ENCODE measurements around the gene MMP23B.

The MMP23B gene

DNA sequence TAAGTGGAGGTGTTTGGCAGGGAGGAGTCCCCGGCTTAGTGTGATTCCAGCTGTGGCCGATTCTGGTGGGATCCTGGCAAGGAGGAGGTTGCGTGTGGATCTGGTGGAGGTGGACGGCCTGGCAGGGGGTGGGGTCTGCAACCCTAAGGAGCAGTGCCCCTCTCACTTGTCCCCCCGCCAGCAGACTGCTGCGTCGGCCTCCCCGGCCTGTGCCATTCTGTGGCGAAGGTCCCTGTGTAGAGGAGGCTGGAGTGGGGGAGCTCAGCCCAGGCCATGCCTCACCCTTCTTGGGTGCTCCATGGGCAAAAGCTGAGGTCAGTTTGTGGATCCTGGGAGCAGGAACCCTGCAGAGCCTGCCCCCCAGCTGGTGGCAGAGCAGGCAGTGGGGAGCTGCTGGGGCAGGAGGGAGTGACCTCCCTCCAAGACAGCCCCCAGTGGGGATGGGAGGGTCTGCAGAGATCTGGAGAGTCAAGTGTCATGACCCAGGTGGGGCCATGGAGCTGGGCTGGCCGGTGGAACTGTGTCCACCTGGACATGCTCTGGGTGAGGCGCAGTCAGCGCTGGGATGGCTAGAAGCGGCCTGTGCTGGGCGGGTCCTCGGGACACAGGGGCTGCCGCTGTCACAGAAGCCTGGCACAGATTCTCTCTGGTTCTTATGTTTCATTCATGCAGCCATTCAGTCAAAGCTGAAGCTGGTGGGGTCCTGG lies 11.4 kb upstream of the MMP23B start:
- no peak for DNase-seq (ENCODE audit: low spot score)

DNA sequence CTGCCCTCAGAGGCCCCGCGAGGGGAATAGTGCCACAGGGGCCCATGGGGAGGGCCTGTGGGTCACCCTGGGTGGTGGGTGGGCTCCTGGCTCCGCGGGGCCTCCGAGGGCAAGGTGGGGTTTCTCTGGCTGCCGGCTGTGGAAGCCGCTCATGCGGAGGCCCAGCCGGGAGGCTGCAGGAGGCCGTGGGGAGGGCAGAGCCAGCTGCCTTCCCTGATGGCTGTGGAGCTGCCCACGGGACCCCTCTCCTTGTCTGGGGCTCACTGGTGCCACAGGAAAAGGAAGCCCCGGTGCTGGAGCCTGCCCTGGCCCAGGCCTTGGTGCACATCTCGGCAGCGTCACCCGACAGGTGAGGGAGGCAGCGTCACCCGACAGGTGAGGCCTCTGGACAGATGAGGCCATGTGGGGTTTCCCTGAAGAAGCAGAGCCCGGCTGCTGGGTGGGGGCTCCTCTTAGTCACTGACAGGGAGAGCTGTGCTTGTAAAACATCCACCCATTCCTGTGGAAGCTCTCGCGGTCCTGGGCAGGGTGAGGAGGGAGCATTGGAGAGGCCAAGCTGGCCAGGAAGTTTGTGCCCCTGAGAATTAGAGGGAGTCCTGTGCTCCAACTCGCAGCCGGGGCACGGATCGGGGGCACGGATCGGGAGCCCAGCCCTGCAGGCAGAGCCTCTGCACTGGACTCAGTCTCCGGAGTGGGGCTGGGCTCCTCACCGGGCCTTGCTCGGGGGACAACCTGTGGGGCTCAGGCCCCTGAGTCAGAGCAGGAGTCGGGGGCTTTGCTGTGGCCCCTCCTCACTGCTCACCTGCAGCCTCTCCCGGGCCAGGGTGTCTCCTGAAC lies 10.6 kb upstream of the MMP23B start:
- DNase-seq (ENCODE audit: low spot score) = no peak

DNA sequence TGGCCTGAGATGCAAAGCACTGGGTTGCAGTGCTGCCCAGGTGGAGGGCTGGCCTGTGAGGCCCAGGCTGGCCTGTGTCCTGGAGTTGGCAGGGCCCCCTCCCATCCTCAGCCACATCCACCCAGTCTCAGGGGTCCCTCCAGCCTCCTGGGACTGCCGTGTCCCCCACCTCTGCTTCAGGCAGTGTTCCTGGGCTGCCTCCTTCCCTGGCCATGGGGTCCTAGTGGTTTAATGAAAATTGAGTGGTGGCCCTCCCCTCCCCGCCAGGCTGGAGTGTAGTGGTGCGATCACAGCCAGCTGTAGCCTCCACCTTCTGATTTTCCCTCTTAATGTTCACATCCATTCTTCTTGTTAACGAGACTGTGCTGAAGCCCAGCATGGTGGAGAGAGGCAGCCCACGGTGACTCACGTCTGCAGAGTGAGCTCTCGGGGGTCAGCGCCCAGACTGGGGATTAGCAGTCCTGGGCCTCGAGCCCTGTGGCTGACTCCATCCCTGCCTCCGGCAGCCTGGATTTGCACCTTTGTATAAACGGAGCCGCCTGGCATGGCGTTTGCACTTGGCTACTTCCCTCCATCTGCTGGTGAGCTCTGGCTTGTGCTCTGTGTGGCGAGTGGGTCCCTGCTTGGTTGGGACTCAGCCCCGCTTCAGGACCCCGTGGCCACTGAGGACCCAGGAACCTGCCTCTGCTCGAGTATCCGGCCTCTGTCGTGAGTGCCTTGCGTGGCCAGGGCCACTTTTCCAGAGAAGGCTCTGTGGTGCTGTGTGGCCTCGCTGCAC lies 9.8 kb upstream of the MMP23B start:
- DNase-seq (ENCODE audit: low spot score) = no peak

DNA sequence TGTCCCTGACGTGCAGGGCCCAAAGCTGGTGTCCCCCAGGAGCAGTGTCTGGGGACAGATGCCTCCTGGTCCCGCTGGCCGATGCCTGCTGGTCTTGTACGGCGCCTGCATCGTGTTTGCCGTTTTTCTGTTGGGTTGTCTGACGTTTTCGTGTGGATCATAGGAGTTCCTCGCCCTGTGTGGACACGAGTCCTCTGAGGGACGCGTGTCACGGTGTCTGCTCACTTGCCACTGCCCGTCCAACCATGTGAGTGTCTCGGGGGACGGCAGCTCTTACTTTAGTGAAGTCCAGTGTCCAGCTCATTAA lies 9.2 kb upstream of the MMP23B start:
- DNase-seq (ENCODE audit: low spot score) = no peak

DNA sequence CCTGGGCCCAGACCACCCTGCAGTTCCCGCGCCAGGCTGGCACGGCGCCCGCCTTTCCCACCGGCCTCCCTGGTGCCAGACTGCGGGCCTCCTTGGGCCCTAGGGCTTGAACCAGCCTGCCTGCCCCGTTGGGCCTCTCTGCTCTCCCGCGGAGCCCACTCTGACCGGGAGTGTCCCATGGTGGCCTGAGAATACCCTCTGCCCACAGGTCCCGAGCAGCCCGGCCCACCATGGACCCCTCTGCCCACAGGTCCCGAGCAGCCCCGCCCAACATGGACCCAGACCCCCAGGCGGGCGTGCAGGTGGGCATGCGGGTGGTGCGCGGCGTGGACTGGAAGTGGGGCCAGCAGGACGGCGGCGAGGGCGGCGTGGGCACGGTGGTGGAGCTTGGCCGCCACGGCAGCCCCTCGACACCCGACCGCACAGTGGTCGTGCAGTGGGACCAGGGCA lies 8.8 kb upstream of the MMP23B start:
- no peak for DNase-seq (ENCODE audit: low spot score)

DNA sequence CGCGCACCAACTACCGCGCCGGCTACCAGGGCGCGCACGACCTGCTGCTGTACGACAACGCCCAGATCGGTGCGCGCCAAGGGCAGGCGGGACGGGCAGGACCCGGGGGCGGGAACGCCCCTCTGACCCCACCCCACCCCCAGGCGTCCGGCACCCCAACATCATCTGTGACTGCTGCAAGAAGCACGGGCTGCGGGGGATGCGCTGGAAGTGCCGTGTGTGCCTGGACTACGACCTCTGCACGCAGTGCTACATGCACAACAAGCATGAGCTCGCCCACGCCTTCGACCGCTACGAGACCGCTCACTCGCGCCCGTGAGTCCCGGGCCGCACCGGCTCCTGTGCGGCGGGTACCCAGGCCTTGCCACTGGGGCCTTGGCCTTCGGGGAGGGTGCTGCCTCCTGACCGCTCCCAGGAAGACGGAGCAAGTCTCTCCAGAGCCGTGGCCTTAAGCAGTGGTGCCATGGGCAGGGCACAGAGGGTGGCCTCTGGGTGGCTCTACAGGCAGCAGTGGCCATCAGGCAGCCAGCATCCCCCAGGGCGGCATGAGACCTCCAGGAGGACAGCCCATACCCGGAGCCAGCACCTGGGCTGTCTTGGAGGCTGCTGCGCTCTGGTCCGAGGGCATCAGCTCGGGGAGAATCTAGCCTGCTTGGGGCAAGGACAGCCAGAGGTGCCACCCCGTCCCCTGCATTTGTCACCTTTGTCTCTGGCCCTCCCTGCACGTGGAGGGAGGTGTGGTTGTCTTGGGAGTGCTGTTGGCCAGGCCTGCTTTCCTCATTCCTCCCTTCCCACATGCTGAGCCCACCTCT lies 8.1 kb upstream of the MMP23B start:
- DNase-seq (ENCODE audit: low spot score) = no peak

DNA sequence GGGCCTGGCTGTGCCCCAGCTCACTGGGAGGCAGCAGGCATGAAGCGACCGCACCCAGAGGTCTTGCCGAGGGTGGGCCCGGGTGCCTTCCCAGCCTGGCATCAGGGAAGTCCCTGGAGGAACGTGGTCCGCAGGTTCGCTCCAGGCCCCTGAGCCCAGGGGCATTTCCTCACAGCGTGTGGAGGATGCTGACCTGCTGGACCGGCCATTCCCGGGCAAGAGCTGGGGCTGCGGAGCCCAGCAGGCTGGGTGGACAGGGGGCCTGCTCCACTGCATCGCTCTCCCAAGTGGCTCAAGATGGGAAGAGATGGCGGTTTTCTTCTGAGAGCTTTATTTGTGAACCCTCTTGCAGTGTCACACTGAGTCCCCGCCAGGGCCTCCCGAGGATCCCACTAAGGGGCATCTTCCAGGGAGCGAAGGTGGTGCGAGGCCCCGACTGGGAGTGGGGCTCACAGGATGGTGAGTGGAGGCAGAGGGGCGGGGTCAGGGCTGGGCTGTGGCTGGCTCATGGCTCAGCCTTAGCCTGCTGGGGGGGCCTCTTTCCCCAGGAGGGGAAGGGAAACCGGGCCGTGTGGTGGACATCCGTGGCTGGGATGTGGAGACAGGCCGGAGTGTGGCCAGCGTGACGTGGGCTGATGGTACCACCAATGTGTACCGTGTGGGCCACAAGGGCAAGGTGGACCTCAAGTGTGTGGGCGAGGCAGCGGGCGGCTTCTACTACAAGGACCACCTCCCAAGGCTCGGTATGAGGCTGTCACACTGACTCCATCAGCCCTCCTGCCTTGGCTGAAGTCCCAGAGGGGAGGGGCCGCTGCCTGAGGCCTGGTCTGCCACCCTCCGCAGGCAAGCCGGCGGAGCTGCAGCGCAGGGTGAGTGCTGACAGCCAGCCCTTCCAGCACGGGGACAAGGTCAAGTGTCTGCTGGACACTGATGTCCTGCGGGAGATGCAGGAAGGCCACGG lies 7.2 kb upstream of the MMP23B start:
- no peak for DNase-seq (ENCODE audit: low spot score)

DNA sequence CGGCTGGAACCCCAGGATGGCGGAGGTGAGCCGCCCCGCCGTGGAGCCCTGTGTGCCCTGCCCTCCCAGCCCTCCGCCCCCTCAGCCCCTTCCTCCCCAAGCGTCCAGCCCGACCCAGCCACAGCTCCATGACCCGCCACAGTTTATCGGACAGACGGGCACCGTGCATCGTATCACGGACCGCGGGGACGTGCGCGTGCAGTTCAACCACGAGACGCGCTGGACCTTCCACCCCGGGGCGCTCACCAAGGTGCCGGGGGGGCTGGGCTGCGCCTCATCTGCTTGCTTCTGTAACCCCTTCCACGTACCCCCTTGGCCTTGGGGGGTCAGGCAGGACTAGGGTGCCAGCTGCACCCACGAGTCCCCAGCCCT lies 6.6 kb upstream of the MMP23B start:
- DNase-seq (ENCODE audit: low spot score) = no peak

DNA sequence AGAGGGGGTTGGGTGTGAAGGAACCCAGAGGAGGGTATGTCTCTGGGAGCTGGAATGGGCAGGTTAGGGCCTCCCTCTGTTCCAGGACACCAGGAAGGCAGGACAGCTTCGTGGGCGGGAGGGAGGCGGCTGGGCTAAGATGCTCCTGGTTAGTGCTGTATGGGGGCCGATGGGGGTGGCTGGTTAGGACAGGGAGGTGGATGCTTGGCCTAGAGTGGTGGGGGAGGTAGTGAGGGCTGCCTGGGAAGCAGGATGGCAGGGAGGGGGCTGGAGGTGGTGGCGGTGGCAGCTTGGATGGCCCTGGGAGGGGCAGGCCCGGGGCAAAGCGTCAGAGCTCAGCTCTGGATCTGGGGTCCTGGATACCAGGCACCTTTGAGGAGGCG lies 6.2 kb upstream of the MMP23B start:
- no peak for DNase-seq (ENCODE audit: low spot score)

DNA sequence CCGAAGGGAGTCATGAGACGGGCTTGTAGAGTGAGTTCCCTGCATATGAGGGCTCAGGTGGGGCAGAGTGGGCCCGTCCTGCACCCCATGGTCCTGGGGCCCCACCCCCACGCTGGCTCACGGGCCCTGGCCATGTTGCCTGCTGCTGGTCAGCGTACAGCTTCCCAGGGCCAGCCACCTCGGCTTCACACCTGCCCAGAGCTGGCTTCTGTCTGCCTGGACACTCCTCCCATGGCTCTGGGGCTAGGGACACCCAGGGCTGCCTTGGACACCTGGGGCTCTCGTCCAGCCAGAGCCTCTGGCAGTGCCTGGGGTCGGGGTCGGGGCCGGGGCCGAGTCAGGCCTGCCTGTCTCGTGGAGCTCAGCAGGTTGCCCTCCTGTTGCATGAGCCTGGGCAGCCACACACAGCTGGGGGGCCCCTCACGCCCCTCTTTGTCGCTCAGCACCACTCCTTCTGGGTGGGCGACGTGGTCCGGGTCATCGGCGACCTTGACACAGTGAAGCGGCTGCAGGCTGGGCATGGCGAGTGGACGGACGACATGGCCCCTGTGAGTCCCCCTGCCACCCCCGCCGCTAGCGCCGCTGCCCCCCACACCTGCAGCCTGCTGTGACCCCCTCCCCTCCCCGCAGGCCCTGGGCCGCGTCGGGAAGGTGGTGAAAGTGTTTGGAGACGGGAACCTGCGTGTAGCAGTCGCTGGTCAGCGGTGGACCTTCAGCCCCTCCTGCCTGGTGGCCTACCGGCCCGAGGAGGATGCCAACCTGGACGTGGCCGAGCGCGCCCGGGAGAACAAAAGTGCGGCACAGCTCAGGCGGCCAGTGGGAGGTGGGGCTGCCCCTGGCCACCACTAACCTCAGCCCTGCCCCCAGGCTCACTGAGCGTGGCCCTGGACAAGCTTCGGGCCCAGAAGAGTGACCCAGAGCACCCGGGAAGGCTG lies 5.5 kb upstream of the MMP23B start:
- DNase-seq (ENCODE audit: low spot score) = no peak

DNA sequence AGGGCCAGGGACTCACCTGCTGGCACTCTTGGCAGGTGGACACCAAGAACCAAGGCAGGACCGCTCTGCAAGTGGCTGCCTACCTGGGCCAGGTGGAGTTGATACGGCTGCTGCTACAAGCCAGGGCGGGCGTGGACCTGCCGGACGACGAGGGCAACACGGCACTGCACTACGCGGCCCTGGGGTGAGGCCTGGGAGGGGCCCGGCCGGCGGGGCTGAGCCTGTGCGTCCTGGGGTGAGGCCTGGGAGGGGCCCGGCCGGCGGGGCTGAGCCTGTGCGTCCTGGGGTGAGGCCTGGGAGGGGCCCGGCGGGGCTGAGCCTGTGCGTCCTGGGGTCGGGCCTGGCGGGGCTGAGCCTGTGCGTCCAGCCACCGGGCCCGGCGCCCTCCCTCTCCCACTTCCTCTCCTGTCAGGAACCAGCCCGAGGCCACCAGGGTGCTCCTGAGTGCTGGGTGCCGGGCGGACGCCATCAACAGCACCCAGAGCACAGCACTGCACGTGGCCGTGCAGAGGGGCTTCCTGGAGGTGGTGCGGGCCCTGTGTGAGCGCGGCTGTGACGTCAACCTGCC lies 4.6 kb upstream of the MMP23B start:
- DNase-seq (ENCODE audit: low spot score) = no peak

DNA sequence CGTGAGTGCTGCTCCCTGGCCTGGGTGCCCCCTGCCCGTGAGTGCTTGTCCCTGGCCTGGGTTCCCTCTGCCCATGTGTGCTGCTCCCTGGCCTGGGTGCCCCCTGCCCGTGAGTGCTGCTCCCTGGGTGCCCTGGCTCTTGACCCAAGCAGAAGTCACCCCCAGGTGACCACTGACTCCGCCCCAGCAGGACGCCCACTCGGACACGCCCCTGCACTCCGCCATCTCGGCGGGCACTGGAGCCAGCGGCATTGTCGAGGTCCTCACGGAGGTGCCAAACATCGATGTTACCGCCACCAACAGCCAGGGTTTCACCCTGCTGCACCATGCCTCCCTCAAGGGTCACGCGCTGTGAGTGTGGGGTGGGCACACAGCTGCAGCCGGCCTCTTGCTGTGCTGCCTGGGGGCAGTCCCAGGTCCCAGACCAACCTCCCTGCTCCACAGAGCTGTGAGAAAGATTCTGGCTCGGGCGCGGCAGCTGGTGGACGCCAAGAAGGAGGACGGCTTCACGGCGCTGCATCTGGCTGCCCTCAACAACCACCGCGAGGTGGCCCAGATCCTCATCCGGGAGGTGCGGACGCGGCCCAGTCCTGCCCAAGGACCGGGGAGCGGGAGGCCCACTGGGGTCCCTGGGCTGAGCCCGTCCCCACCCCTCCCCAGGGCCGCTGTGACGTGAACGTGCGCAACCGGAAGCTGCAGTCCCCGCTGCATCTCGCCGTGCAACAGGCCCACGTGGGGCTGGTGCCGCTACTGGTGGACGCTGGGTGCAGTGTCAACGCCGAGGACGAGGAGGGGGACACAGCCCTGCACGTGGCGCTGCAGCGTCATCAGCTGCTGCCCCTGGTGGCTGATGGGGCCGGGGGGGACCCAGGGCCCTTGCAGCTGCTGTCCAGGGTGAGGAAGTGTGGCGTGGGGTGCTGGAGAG lies 3.9 kb upstream of the MMP23B start:
- no peak for DNase-seq (ENCODE audit: low spot score)

DNA sequence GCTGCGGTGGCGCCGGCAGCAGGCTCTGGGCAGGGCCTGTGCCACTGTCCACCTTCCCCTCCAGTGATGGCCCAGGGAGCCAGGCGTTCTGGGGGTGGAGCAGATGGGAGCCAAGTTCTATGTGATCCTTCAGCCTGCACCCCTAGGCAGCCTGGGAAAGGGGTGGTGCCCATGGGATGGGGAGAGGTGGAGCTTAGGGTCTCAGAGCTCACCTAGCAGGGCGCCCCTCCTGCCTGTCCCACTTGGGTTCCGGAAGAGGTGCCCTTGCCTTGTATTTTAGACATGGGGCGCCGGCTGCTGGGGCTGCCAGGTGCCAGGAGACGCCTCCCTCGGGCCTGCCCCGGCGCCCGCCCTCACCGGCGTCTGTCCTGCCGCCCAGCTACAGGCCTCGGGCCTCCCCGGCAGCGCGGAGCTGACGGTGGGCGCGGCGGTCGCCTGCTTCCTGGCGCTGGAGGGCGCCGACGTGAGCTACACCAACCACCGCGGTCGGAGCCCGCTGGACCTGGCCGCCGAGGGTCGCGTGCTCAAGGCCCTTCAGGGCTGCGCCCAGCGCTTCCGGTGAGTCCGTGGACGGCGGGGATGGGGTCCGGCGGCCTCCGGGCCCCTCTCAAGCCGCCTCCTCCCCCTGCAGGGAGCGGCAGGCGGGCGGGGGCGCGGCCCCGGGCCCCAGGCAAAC lies 3.1 kb upstream of the MMP23B start:
- peak; percentile 35 for DNase-seq (ENCODE audit: low spot score)

DNA sequence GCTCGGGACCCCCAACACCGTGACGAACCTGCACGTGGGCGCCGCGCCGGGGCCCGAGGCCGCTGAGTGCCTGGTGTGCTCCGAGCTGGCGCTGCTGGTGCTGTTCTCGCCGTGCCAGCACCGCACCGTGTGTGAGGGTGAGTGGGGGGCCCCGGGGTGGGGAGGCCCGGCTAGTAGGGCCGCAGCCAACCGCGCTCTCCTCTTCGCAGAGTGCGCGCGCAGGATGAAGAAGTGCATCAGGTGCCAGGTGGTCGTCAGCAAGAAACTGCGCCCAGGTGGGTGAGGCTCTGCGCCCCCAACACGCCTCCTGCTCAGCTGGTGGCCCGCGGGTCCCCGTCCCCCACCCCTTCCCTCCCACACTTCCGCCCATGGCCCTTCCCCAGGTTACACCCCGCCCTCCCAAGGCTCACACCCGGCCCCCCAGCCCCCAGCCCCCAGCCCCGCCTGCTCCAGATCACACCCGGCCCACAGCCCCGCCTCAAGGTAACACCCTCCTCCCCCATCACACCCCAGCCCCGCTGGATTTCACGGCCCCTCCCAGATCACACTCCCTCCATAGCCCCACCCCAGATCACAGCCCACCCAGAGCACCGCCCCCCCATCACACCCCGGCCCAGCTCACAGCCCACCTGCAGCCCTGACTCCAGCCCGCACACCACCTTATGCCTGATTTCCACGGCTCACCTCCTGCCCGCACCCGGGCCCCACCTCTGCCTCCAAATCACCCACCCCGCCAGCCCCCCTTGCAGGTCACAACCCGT lies 2.4 kb upstream of the MMP23B start:
- peak; percentile 45 for DNase-seq (ENCODE audit: low spot score)

DNA sequence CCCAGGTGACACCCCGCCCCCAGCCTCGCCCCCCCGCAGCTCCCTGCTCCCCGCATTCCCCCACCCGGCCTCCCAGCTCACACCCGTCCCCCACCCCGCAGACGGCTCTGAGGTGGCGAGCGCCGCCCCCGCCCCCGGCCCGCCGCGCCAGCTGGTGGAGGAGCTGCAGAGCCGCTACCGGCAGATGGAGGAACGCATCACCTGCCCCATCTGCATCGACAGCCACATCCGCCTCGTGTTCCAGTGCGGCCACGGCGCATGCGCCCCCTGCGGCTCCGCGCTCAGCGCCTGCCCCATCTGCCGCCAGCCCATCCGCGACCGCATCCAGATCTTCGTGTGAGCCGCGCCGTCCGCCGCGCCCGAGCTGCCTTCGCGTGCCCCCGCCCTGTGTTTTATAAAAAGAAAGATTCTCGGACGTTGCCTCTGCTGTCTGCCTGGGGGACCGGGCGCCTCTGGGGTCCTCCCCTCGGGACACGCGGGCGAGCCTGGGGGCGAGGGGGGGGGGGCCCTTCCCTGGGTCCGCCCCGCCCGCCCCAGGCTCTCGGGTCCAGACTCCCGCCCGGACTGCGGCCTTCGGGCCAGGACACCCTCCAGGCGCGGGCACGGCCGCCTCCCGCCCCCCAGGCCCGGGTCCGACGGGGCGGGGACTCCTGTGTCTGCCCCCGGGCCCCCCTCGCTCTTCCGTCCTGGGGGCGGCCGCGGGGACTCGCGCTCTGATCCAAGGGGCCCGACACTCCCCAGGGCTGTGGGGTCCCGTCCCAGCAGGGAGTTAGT lies 1.6 kb upstream of the MMP23B start:
- peak; percentile 94 for DNase-seq (ENCODE audit: low spot score)
